ENCODE measurements around the gene POLE.

Gene POLE

GRCh38 chr12:132723764-132724140, 36.6 kb upstream of the POLE start:
- TF ChIP-seq CTCF (IDR thresholded peaks at IDR 0.05; ENCODE audit: low read depth, low read length, missing control alignments), result no peak
- H3K4me3 ChIP-seq (ENCODE audit: low read depth, low read length), result no peak overlapping the region
- no peak for DNase-seq (ENCODE audit: low read depth)

- TF ChIP-seq CTCF (IDR thresholded peaks at IDR 0.05; ENCODE audit: low read depth, low read length, missing control alignments), result no peak
Measured at GRCh38 chr12:132723015-132723763, 36.0 kb upstream of the POLE start.

GRCh38 chr12:132720606-132721345, 33.6 kb upstream of the POLE start:
- no peak for TF ChIP-seq CTCF (IDR thresholded peaks at IDR 0.05; ENCODE audit: low read depth, low read length, missing control alignments)
- no peak overlapping the region for H3K4me3 ChIP-seq (ENCODE audit: low read depth, low read length)
- DNase-seq (ENCODE audit: low read depth), result no peak

More at GRCh38 chr12:132723015-132723763, 36.0 kb upstream of the POLE start:
- no peak for DNase-seq (ENCODE audit: low read depth)
- no peak overlapping the region for H3K4me3 ChIP-seq (ENCODE audit: low read depth, low read length)

GRCh38 chr12:132719954-132720324, 32.8 kb upstream of the POLE start:
- DNase-seq (ENCODE audit: low read depth), result no peak
- TF ChIP-seq CTCF (IDR thresholded peaks at IDR 0.05; ENCODE audit: low read depth, low read length, missing control alignments), result no peak
- H3K4me3 ChIP-seq (ENCODE audit: low read depth, low read length), result no peak overlapping the region

- no peak for DNase-seq (ENCODE audit: low read depth)
Measured at GRCh38 chr12:132719141-132719953, 32.2 kb upstream of the POLE start.

GRCh38 chr12:132718644-132719043, 31.5 kb upstream of the POLE start:
- no peak overlapping the region for H3K4me3 ChIP-seq (ENCODE audit: low read depth, low read length)
- no peak for DNase-seq (ENCODE audit: low read depth)
- no peak for TF ChIP-seq CTCF (IDR thresholded peaks at IDR 0.05; ENCODE audit: low read depth, low read length, missing control alignments)

More at GRCh38 chr12:132719141-132719953, 32.2 kb upstream of the POLE start:
- TF ChIP-seq CTCF (IDR thresholded peaks at IDR 0.05; ENCODE audit: low read depth, low read length, missing control alignments), result no peak
- no peak overlapping the region for H3K4me3 ChIP-seq (ENCODE audit: low read depth, low read length)

Measured in GM12864 (cell line).